ENCODE measurements around the gene CARS2.
"Not testable (repeated sequence)": the region's sequence is repeated elsewhere in the genome, so short reads cannot be mapped to it uniquely, and the experiment has no call there.

The CARS2 gene

DNA sequence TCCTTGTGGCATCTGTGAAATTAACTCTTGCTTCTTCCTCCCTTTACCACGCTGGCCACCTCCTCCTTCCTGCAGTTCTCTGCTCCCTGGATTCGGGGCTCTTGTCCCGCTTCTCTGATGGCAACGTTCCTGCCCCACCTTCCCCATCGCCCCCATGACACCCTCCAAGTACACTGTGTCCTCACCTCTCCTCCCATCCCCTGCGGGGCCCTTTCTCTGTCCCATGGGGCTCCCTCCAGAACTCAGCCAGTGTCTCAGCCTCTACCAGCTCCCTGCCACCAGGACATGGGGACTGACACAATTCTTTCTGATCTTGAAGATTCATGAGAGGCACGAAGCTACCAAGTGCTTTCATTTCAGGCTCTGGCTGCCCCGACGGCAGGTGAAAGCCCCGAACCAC, 9.1 kb downstream of the CARS2 start (continued):
- TF ChIP-seq, protein P1, sequence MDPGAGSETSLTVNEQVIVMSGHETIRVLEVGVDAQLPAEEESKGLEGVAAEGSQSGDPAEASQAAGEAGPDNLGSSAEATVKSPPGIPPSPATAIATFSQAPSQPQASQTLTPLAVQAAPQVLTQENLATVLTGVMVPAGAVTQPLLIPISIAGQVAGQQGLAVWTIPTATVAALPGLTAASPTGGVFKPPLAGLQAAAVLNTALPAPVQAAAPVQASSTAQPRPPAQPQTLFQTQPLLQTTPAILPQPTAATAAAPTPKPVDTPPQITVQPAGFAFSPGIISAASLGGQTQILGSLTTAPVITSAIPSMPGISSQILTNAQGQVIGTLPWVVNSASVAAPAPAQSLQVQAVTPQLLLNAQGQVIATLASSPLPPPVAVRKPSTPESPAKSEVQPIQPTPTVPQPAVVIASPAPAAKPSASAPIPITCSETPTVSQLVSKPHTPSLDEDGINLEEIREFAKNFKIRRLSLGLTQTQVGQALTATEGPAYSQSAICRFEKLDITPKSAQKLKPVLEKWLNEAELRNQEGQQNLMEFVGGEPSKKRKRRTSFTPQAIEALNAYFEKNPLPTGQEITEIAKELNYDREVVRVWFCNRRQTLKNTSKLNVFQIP (CRISPR knock-in tag; IDR thresholded peaks at IDR 0.05; ENCODE audit: borderline replicate concordance, low read depth): no peak
- TF ChIP-seq, protein P2, sequence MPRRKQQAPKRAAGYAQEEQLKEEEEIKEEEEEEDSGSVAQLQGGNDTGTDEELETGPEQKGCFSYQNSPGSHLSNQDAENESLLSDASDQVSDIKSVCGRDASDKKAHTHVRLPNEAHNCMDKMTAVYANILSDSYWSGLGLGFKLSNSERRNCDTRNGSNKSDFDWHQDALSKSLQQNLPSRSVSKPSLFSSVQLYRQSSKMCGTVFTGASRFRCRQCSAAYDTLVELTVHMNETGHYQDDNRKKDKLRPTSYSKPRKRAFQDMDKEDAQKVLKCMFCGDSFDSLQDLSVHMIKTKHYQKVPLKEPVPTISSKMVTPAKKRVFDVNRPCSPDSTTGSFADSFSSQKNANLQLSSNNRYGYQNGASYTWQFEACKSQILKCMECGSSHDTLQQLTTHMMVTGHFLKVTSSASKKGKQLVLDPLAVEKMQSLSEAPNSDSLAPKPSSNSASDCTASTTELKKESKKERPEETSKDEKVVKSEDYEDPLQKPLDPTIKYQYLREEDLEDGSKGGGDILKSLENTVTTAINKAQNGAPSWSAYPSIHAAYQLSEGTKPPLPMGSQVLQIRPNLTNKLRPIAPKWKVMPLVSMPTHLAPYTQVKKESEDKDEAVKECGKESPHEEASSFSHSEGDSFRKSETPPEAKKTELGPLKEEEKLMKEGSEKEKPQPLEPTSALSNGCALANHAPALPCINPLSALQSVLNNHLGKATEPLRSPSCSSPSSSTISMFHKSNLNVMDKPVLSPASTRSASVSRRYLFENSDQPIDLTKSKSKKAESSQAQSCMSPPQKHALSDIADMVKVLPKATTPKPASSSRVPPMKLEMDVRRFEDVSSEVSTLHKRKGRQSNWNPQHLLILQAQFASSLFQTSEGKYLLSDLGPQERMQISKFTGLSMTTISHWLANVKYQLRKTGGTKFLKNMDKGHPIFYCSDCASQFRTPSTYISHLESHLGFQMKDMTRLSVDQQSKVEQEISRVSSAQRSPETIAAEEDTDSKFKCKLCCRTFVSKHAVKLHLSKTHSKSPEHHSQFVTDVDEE (CRISPR knock-in tag; IDR thresholded peaks at IDR 0.05): no peak
- TF ChIP-seq TCF4 (CRISPR knock-in tag; IDR thresholded peaks at IDR 0.05; ENCODE audit: borderline replicate concordance): no peak

DNA sequence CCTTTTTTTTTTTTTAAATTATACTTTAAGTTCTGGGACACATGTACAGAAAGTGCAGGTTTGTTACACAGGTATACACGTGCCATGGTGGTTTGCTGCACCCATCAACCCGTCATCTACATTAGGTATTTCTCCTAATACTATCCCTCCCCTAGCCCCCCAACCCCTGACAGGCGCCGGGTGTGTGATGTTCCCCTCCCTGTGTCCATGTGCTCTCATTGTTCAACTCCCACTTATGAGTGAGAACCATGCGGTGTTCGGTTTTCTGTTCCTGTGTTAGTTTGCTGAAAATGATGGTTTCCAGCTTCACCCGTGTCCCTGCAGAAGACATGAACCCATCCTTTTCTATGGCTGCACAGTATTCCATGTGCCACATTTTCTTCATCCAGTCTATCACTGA, 10.1 kb downstream of the CARS2 start:
- ATAC-seq: not testable (repeated sequence)

DNA sequence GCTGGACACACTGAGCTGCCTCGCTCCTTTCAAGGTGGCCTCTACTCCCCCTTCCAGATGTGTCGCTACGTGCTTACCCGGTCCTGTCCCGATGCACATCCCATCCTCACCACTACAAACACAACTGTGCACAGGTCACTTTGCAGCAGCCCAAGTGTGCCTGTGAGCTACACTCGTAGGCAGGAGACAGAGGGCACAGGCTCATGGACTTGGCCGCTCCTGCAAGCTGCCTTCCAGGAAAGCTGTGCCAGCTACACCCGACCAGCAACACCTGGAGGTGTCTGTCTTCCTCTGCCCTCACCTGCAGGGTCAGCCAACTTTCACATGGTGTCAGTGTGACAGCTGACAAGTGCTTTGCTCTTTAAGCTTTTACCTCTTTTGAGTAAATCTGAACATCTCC, 15.4 kb downstream of the CARS2 start:
- no peak for TF ChIP-seq TOX (CRISPR knock-in tag; IDR thresholded peaks at IDR 0.05; ENCODE audit: borderline replicate concordance)
- no peak for TF ChIP-seq ARNTL (CRISPR knock-in tag; IDR thresholded peaks at IDR 0.05; ENCODE audit: borderline replicate concordance, low read depth)
- TF ChIP-seq, protein P3, sequence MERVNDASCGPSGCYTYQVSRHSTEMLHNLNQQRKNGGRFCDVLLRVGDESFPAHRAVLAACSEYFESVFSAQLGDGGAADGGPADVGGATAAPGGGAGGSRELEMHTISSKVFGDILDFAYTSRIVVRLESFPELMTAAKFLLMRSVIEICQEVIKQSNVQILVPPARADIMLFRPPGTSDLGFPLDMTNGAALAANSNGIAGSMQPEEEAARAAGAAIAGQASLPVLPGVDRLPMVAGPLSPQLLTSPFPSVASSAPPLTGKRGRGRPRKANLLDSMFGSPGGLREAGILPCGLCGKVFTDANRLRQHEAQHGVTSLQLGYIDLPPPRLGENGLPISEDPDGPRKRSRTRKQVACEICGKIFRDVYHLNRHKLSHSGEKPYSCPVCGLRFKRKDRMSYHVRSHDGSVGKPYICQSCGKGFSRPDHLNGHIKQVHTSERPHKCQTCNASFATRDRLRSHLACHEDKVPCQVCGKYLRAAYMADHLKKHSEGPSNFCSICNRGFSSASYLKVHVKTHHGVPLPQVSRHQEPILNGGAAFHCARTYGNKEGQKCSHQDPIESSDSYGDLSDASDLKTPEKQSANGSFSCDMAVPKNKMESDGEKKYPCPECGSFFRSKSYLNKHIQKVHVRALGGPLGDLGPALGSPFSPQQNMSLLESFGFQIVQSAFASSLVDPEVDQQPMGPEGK (CRISPR knock-in tag; IDR thresholded peaks at IDR 0.05; ENCODE audit: borderline replicate concordance): no peak
- TF ChIP-seq SNAI2 (CRISPR knock-in tag; IDR thresholded peaks at IDR 0.05): no peak
- no peak for TF ChIP-seq ZNF70 (CRISPR knock-in tag; IDR thresholded peaks at IDR 0.05)
- no peak for TF ChIP-seq BACH2 (CRISPR knock-in tag; IDR thresholded peaks at IDR 0.05; ENCODE audit: borderline replicate concordance)
- TF ChIP-seq, protein P4, sequence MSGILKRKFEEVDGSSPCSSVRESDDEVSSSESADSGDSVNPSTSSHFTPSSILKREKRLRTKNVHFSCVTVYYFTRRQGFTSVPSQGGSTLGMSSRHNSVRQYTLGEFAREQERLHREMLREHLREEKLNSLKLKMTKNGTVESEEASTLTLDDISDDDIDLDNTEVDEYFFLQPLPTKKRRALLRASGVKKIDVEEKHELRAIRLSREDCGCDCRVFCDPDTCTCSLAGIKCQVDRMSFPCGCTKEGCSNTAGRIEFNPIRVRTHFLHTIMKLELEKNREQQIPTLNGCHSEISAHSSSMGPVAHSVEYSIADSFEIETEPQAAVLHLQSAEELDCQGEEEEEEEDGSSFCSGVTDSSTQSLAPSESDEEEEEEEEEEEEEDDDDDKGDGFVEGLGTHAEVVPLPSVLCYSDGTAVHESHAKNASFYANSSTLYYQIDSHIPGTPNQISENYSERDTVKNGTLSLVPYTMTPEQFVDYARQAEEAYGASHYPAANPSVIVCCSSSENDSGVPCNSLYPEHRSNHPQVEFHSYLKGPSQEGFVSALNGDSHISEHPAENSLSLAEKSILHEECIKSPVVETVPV (CRISPR knock-in tag; IDR thresholded peaks at IDR 0.05): no peak
- TF ChIP-seq, protein P1 (CRISPR knock-in tag; IDR thresholded peaks at IDR 0.05; ENCODE audit: borderline replicate concordance, low read depth): no peak

DNA sequence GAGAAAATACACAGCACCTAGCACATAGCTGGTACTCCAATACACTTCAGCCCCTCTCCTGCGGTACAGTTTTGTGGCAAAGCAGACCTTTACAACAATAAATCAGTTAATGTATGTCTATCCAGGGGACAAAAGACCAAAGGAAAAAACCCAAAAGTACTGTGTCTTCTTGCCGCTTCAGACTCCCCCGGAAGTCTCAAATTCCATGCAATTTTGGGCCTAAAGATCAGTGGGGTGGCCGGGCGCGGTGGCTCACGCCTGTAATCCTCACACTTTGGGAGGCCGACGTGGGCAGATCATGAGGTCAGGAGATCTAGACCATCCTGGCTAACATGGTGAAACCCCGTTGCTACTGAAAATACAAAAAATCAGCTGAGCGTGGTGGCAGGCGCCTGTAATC, 16.2 kb downstream of the CARS2 start:
- no peak for ATAC-seq
- no peak for TF ChIP-seq ZFP3 (CRISPR knock-in tag; IDR thresholded peaks at IDR 0.05)
- no peak for TF ChIP-seq ZNF8 (CRISPR knock-in tag; IDR thresholded peaks at IDR 0.05)
- no peak for TF ChIP-seq SNAI2 (CRISPR knock-in tag; IDR thresholded peaks at IDR 0.05)
- no peak for TF ChIP-seq ISL1 (CRISPR knock-in tag; IDR thresholded peaks at IDR 0.05)
- no peak for TF ChIP-seq ARNTL (CRISPR knock-in tag; IDR thresholded peaks at IDR 0.05; ENCODE audit: borderline replicate concordance, low read depth)
- TF ChIP-seq, protein P5, sequence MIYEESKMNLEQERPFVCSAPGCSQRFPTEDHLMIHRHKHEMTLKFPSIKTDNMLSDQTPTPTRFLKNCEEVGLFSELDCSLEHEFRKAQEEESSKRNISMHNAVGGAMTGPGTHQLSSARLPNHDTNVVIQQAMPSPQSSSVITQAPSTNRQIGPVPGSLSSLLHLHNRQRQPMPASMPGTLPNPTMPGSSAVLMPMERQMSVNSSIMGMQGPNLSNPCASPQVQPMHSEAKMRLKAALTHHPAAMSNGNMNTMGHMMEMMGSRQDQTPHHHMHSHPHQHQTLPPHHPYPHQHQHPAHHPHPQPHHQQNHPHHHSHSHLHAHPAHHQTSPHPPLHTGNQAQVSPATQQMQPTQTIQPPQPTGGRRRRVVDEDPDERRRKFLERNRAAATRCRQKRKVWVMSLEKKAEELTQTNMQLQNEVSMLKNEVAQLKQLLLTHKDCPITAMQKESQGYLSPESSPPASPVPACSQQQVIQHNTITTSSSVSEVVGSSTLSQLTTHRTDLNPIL (CRISPR knock-in tag; IDR thresholded peaks at IDR 0.05; ENCODE audit: low read depth): no peak
- no peak for TF ChIP-seq TCF4 (CRISPR knock-in tag; IDR thresholded peaks at IDR 0.05; ENCODE audit: borderline replicate concordance)
- TF ChIP-seq OSR1 (CRISPR knock-in tag; IDR thresholded peaks at IDR 0.05): no peak
- TF ChIP-seq PPARA (CRISPR knock-in tag; IDR thresholded peaks at IDR 0.05; ENCODE audit: borderline replicate concordance): no peak
- no peak for TF ChIP-seq RARB (CRISPR knock-in tag; IDR thresholded peaks at IDR 0.05)
- TF ChIP-seq, protein P3 (CRISPR knock-in tag; IDR thresholded peaks at IDR 0.05; ENCODE audit: borderline replicate concordance): no peak
- no peak for TF ChIP-seq BACH2 (CRISPR knock-in tag; IDR thresholded peaks at IDR 0.05; ENCODE audit: borderline replicate concordance)
- no peak for TF ChIP-seq ZNF565 (CRISPR knock-in tag; conservative IDR thresholded peaks at IDR 0.05; ENCODE audit: low read depth)
- TF ChIP-seq, protein P1 (CRISPR knock-in tag; IDR thresholded peaks at IDR 0.05; ENCODE audit: borderline replicate concordance, low read depth): no peak
- TF ChIP-seq TOX (CRISPR knock-in tag; IDR thresholded peaks at IDR 0.05; ENCODE audit: borderline replicate concordance): no peak
- TF ChIP-seq ZC3H10 (CRISPR knock-in tag; IDR thresholded peaks at IDR 0.05): no peak
- no peak for TF ChIP-seq ZFP30 (CRISPR knock-in tag; IDR thresholded peaks at IDR 0.05)
- no peak for TF ChIP-seq GLIS3 (CRISPR knock-in tag; IDR thresholded peaks at IDR 0.05)

More for the DNA sequence above, 15.4 kb downstream of the CARS2 start:
- no peak for ATAC-seq
